ENCODE results near the gene RBFOX2. TPM values are rescaled to one million over a fixed set of nuclear protein-coding genes. Genes with fewer than 3 reads are reported as not detected.

Gene RBFOX2
- total and polyA plus RNA-seq, 10 of the 15 experiments (the other 5 are each of a cell fraction or from before 2014, with no cell fraction given), result 0.01 to 2.7 (median 0.17) TPM; not detected in 4

DNA sequence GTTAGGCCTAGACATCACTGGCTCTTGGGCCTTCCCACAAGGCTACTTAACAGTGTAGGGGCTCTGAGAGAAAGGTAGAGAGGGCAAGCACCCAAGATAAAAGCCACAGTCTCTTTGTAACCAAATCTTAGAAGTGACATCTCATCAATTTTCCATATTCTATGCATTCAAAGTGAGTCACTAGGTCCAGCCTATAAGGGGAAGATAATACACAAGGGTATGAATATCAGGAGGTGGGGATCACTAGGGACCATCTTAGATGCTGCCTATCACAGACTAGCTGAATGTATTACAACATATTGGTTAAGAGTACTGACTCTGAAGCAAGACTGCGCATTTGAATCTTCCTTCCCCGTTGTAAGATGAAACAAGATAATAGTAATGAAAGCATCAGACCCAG lies 144.1 kb downstream of the RBFOX2 start:
- intact Hi-C loops (cut with micrococcal nuclease; ENCODE audit: unreplicated experiment), result no loop called here

More for the DNA sequence above, 144.1 kb downstream of the RBFOX2 start:
- no peaks in the 10 kb centered on the region for H3K79me2 ChIP-seq (ENCODE audit: control insufficient read depth, insufficient read depth, low read length)
- H3K27ac ChIP-seq (ENCODE audit: control insufficient read depth, insufficient read depth), result no peak overlapping the region
- ATAC-seq (no peak), DNase-seq (ENCODE audit: low read depth, low spot score) (no peak), FAIRE-seq (no peak)
- BruUV-seq (replicated peaks), result no TSS peak
- no peak overlapping the region for H3K9ac ChIP-seq (ENCODE audit: control insufficient read depth, insufficient read depth, low read length)
- POLR2A ChIA-PET, result no interaction called here
- H3K4me1 ChIP-seq (ENCODE audit: control insufficient read depth, insufficient read depth, low read length), result no peaks in the 10 kb centered on the region
- 65% methylated on average over 2 of the region's 2 CpGs for WGBS (ENCODE audit: insufficient coverage, insufficient replicate concordance, low lambda C conversion rate, missing lambda C conversion rate)
- H3K4me2 ChIP-seq (ENCODE audit: control insufficient read depth, insufficient read depth), result no peak overlapping the region
- H4K20me1 ChIP-seq (ENCODE audit: control insufficient read depth, insufficient read depth), result no peaks in the 10 kb centered on the region
- RAD21 ChIA-PET (ENCODE audit: unreplicated experiment), result no interaction called here
- no peaks in the 10 kb centered on the region for H3K9me3 ChIP-seq (replicated peaks; ENCODE audit: control insufficient read depth, insufficient read depth, low read length)
- no peaks in the 10 kb centered on the region for H3K36me3 ChIP-seq (ENCODE audit: control insufficient read depth in 2 of 2, insufficient read depth in 2 of 2, low read length in 1 of 2)
- CTCF ChIA-PET, result no interaction called here
- no peak overlapping the region for H2AFZ ChIP-seq (ENCODE audit: control insufficient read depth, low read depth, low read length)
- no peaks in the 10 kb centered on the region; a peak in 1 of 4 replicates for H3K27me3 ChIP-seq (replicated peaks in 1 of 2; ENCODE audit: control insufficient read depth in 2 of 2, insufficient read depth in 2 of 2, low read length in 1 of 2)
- TF ChIP-seq ETV6 (conservative IDR thresholded peaks at IDR 0.05 in 1 of 2, IDR thresholded peaks at IDR 0.05 in 1 of 2; ENCODE audit: borderline replicate concordance in 1 of 2, low read depth in 1 of 2), result no peak
- no peak for TF ChIP-seq RCOR1 (conservative IDR thresholded peaks at IDR 0.05; ENCODE audit: low read depth, low read length)
- TF ChIP-seq, protein P1, sequence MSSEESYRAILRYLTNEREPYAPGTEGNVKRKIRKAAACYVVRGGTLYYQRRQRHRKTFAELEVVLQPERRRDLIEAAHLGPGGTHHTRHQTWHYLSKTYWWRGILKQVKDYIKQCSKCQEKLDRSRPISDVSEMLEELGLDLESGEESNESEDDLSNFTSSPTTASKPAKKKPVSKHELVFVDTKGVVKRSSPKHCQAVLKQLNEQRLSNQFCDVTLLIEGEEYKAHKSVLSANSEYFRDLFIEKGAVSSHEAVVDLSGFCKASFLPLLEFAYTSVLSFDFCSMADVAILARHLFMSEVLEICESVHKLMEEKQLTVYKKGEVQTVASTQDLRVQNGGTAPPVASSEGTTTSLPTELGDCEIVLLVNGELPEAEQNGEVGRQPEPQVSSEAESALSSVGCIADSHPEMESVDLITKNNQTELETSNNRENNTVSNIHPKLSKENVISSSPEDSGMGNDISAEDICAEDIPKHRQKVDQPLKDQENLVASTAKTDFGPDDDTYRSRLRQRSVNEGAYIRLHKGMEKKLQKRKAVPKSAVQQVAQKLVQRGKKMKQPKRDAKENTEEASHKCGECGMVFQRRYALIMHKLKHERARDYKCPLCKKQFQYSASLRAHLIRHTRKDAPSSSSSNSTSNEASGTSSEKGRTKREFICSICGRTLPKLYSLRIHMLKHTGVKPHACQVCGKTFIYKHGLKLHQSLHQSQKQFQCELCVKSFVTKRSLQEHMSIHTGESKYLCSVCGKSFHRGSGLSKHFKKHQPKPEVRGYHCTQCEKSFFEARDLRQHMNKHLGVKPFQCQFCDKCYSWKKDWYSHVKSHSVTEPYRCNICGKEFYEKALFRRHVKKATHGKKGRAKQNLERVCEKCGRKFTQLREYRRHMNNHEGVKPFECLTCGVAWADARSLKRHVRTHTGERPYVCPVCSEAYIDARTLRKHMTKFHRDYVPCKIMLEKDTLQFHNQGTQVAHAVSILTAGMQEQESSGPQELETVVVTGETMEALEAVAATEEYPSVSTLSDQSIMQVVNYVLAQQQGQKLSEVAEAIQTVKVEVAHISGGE (CRISPR knock-in tag; IDR thresholded peaks at IDR 0.05), result no peak
- TF ChIP-seq ZNF217 (IDR thresholded peaks at IDR 0.05), result no peak
- no peak for TF ChIP-seq MTA2 (IDR thresholded peaks at IDR 0.05; ENCODE audit: low read depth)
- no peak for TF ChIP-seq ZZZ3 (IDR thresholded peaks at IDR 0.05; ENCODE audit: control insufficient read depth, insufficient read length, low read depth)
- TF ChIP-seq, protein P2, sequence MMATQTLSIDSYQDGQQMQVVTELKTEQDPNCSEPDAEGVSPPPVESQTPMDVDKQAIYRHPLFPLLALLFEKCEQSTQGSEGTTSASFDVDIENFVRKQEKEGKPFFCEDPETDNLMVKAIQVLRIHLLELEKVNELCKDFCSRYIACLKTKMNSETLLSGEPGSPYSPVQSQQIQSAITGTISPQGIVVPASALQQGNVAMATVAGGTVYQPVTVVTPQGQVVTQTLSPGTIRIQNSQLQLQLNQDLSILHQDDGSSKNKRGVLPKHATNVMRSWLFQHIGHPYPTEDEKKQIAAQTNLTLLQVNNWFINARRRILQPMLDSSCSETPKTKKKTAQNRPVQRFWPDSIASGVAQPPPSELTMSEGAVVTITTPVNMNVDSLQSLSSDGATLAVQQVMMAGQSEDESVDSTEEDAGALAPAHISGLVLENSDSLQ (IDR thresholded peaks at IDR 0.05), result no peak
- TF ChIP-seq, protein P3, sequence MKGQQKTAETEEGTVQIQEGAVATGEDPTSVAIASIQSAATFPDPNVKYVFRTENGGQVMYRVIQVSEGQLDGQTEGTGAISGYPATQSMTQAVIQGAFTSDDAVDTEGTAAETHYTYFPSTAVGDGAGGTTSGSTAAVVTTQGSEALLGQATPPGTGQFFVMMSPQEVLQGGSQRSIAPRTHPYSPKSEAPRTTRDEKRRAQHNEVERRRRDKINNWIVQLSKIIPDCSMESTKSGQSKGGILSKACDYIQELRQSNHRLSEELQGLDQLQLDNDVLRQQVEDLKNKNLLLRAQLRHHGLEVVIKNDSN (IDR thresholded peaks at IDR 0.05; ENCODE audit: borderline replicate concordance, extremely low read length, insufficient read depth, low read depth, low read length), result no peak
- TF ChIP-seq ZNF207 (IDR thresholded peaks at IDR 0.05; ENCODE audit: borderline replicate concordance), result no peak
- TF ChIP-seq, protein P4, sequence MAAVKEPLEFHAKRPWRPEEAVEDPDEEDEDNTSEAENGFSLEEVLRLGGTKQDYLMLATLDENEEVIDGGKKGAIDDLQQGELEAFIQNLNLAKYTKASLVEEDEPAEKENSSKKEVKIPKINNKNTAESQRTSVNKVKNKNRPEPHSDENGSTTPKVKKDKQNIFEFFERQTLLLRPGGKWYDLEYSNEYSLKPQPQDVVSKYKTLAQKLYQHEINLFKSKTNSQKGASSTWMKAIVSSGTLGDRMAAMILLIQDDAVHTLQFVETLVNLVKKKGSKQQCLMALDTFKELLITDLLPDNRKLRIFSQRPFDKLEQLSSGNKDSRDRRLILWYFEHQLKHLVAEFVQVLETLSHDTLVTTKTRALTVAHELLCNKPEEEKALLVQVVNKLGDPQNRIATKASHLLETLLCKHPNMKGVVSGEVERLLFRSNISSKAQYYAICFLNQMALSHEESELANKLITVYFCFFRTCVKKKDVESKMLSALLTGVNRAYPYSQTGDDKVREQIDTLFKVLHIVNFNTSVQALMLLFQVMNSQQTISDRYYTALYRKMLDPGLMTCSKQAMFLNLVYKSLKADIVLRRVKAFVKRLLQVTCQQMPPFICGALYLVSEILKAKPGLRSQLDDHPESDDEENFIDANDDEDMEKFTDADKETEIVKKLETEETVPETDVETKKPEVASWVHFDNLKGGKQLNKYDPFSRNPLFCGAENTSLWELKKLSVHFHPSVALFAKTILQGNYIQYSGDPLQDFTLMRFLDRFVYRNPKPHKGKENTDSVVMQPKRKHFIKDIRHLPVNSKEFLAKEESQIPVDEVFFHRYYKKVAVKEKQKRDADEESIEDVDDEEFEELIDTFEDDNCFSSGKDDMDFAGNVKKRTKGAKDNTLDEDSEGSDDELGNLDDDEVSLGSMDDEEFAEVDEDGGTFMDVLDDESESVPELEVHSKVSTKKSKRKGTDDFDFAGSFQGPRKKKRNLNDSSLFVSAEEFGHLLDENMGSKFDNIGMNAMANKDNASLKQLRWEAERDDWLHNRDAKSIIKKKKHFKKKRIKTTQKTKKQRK (IDR thresholded peaks at IDR 0.05; ENCODE audit: low read depth, low read length), result no peak
- TF ChIP-seq ZBED1 (IDR thresholded peaks at IDR 0.05; ENCODE audit: borderline replicate concordance), result no peak
- no peak for TF ChIP-seq IRF4 (IDR thresholded peaks at IDR 0.05; ENCODE audit: low read depth, low read length)
- no peak for TF ChIP-seq SIN3A (IDR thresholded peaks at IDR 0.05; ENCODE audit: low read depth, low read length)
- no peak overlapping the region for H3K4me3 ChIP-seq
- SMC1A ChIA-PET (ENCODE audit: uncharacterized antibody, unreplicated experiment), result no interaction called here
- in situ Hi-C loops (cut with MboI), result no loop called here

Data from GM12878 (cell line).